ENCODE measurements around the gene LARP1. TPM values are rescaled to one million over a fixed set of nuclear protein-coding genes. Genes with fewer than 3 reads are reported as not detected.

Gene LARP1
- total and polyA plus RNA-seq, 2 donors (not counting 1 experiment from before 2014, with no cell fraction given): 59.6 to 150 TPM

GRCh38 chr5:154797762-154798161, 42.6 kb downstream of the LARP1 start:
- Histone ChIP-seq H3K9ac (ENCODE audit: low read length) (no peak overlapping the region), H3K4me1 (ENCODE audit: control insufficient read depth in 2 of 2, insufficient read depth in 2 of 2, low read length in 2 of 2) (no peaks in the 10 kb centered on the region), H2AFZ (ENCODE audit: insufficient read depth, low read depth, low read length, poor library complexity, severe bottlenecking) (no peak overlapping the region), H3K79me2 (ENCODE audit: control insufficient read depth, insufficient read depth, low read length) (peaks cover 11% of the 10 kb centered on the region), H3K36me3 (replicated peaks in 1 of 2; ENCODE audit: control extremely low read depth in 1 of 2, control insufficient read depth in 1 of 2, extremely low read depth in 1 of 2, insufficient read depth in 2 of 2, low read length in 1 of 2) (peaks cover 11 to 83% of the 10 kb centered on the region in 2 experiments), H4K20me1 (ENCODE audit: control insufficient read depth, insufficient read depth, low read length, poor library complexity, severe bottlenecking) (peaks cover 13% of the 10 kb centered on the region), H3K4me3 (ENCODE audit: control extremely low read depth in 1 of 5, extremely low read depth in 1 of 5, insufficient read depth in 1 of 5, low read depth in 2 of 5, low read length in 4 of 5) (no peak overlapping the region), H3K27ac (ENCODE audit: low read length in 2 of 2) (no peak overlapping the region), H3K27me3 (replicated peaks in 1 of 4; ENCODE audit: control extremely low read depth in 1 of 4, control insufficient read depth in 3 of 4, insufficient read depth in 4 of 4, low read length in 3 of 4) (no peaks in the 10 kb centered on the region), H3K4me2 (replicated peaks; ENCODE audit: low read depth, low read length, poor library complexity, severe bottlenecking) (no peak overlapping the region), H3K9me3 (ENCODE audit: control extremely low read depth in 1 of 3, control insufficient read depth in 2 of 3, insufficient read depth in 1 of 3, low read length in 2 of 3) (no peaks in the 10 kb centered on the region)
- Mint-ChIP-seq H3K4me1 (no peaks in the 10 kb centered on the region), H3K4me3 (no peak overlapping the region), H3K27ac (no peak overlapping the region), H3K27me3 (no peaks in the 10 kb centered on the region), H3K9me3 (ENCODE audit: insufficient read depth) (no peaks in the 10 kb centered on the region)
- ATAC-seq (ENCODE audit: low read depth) (no peak), DNase-seq (no peak)
- CTCF ChIA-PET: no interaction called here
- no peak for TF ChIP-seq CTCF (IDR thresholded peaks at IDR 0.05)
- TF ChIP-seq EZH2 (IDR thresholded peaks at IDR 0.05; ENCODE audit: borderline replicate concordance, insufficient read depth, low read depth, low read length, poor library complexity, severe bottlenecking): no peak
- 100% methylated on average over 1 of the region's 4 CpGs for WGBS (ENCODE audit: insufficient coverage)
- intact Hi-C loops (cut with micrococcal nuclease): no loop called here
- POLR2A ChIA-PET: no interaction called here

GRCh38 chr5:154800582-154800981, 45.4 kb downstream of the LARP1 start:
- H3K4me1 Mint-ChIP-seq: no peaks in the 10 kb centered on the region
- CTCF ChIA-PET: interaction anchor here (1.1 to 2.1 kb wide), 2 partner anchors 150 to 161 kb away, joined by 3 to 11 read pairs; no protein-coding TSS in a partner anchor
- H3K27me3 Mint-ChIP-seq: no peaks in the 10 kb centered on the region
- no peak overlapping the region for H3K4me3 ChIP-seq (ENCODE audit: control extremely low read depth in 1 of 5, extremely low read depth in 1 of 5, insufficient read depth in 1 of 5, low read depth in 2 of 5, low read length in 4 of 5)
- no peak for TF ChIP-seq EZH2 (IDR thresholded peaks at IDR 0.05; ENCODE audit: borderline replicate concordance, insufficient read depth, low read depth, low read length, poor library complexity, severe bottlenecking)
- TF ChIP-seq CTCF (IDR thresholded peaks at IDR 0.05): no peak
- no peaks in the 10 kb centered on the region for H3K9me3 ChIP-seq (ENCODE audit: control extremely low read depth in 1 of 3, control insufficient read depth in 2 of 3, insufficient read depth in 1 of 3, low read length in 2 of 3)
- H3K4me1 ChIP-seq (ENCODE audit: control insufficient read depth in 2 of 2, insufficient read depth in 2 of 2, low read length in 2 of 2): no peaks in the 10 kb centered on the region
- peaks cover 7% of the 10 kb centered on the region for H4K20me1 ChIP-seq (ENCODE audit: control insufficient read depth, insufficient read depth, low read length, poor library complexity, severe bottlenecking)
- peaks cover 12 to 85% of the 10 kb centered on the region in 2 experiments for H3K36me3 ChIP-seq (replicated peaks in 1 of 2; ENCODE audit: control extremely low read depth in 1 of 2, control insufficient read depth in 1 of 2, extremely low read depth in 1 of 2, insufficient read depth in 2 of 2, low read length in 1 of 2)
- peaks cover 11% of the 10 kb centered on the region for H3K79me2 ChIP-seq (ENCODE audit: control insufficient read depth, insufficient read depth, low read length)
- DNase-seq (no peak), ATAC-seq (ENCODE audit: low read depth) (no peak)
- H2AFZ ChIP-seq (ENCODE audit: insufficient read depth, low read depth, low read length, poor library complexity, severe bottlenecking): no peak overlapping the region
- no peak overlapping the region for H3K27ac ChIP-seq (ENCODE audit: low read length in 2 of 2)
- H3K9ac ChIP-seq (ENCODE audit: low read length): no peak overlapping the region
- no peaks in the 10 kb centered on the region for H3K9me3 Mint-ChIP-seq (ENCODE audit: insufficient read depth)
- POLR2A ChIA-PET: no interaction called here
- no peak overlapping the region for H3K27ac Mint-ChIP-seq
- no peak overlapping the region for H3K4me2 ChIP-seq (replicated peaks; ENCODE audit: low read depth, low read length, poor library complexity, severe bottlenecking)
- intact Hi-C loops (cut with micrococcal nuclease): no loop called here
- H3K27me3 ChIP-seq (replicated peaks in 1 of 4; ENCODE audit: control extremely low read depth in 1 of 4, control insufficient read depth in 3 of 4, insufficient read depth in 4 of 4, low read length in 3 of 4): no peaks in the 10 kb centered on the region
- H3K4me3 Mint-ChIP-seq: no peak overlapping the region
